OCI-LY1 (cell line): ENCODE results near the gene PDZRN3.

ENCODE experiments used
- H2AFZ ChIP-seq: fragments of 200-600 bp; sonication (generic), shearing (Covaris generic); 2 replicates; pipeline ENCODE4 v1.6.0; 2014; ENCODE audit warnings: antibody characterized with exemption, mild to moderate bottlenecking, low read length
- H3F3A ChIP-seq: fragments of 200-600 bp; sonication (generic), shearing (Covaris generic); 2 replicates; pipeline ENCODE4 v1.6.0; 2014; ENCODE audit warnings: mild to moderate bottlenecking, antibody characterized with exemption, low read length, moderate library complexity; ENCODE audit not compliant: insufficient read depth
- H3K27ac ChIP-seq: fragments of 200-600 bp; sonication (generic); 2 replicates; pipeline ENCODE4 v1.5.1; 2014; ENCODE audit warnings: low read length, mixed run types, mild to moderate bottlenecking, low read depth; ENCODE audit not compliant: poor library complexity, severe bottlenecking
- H3K27me3 ChIP-seq: fragments of 200-600 bp; sonication (generic); 2 replicates; pipeline ENCODE4 v1.6.0; 2014; ENCODE audit warnings: antibody characterized with exemption, mild to moderate bottlenecking, low read length, moderate library complexity; ENCODE audit not compliant: insufficient read depth
- H3K36me3 ChIP-seq: fragments of 200-600 bp; sonication (generic); 2 replicates; pipeline ENCODE4 v1.6.1; 2014; ENCODE audit warnings: mild to moderate bottlenecking, antibody characterized with exemption, low read length, moderate library complexity, mixed read lengths; ENCODE audit not compliant: insufficient read depth
- H3K4me1 ChIP-seq: fragments of 200-600 bp; sonication (generic); 2 replicates; pipeline ENCODE4 v1.5.1; 2014; ENCODE audit warnings: mild to moderate bottlenecking, low read length, moderate library complexity; ENCODE audit not compliant: insufficient read depth, severe bottlenecking
- H3K4me2 ChIP-seq: fragments of 200-600 bp; sonication (generic), shearing (Covaris generic); 2 replicates; pipeline ENCODE4 v1.6.1; 2014; ENCODE audit warnings: low read length
- H3K4me3 ChIP-seq: fragments of 200-600 bp; sonication (generic); 2 replicates; pipeline ENCODE4 v1.5.1; 2014; ENCODE audit warnings: low read length, low read depth, mild to moderate bottlenecking, mixed read lengths; ENCODE audit not compliant: poor library complexity, severe bottlenecking
- H3K79me2 ChIP-seq: fragments of 200-600 bp; shearing (Covaris generic); 2 replicates; pipeline ENCODE4 v1.6.1; 2016; ENCODE audit warnings: mixed run types, low read length, mixed read lengths; ENCODE audit not compliant: insufficient read depth
- H3K9ac ChIP-seq: fragments of 200-600 bp; sonication (generic), shearing (Covaris generic); 2 replicates; pipeline ENCODE4 v1.6.1; 2014; ENCODE audit warnings: mild to moderate bottlenecking, low read length, mixed read lengths
- H3K9me2 ChIP-seq: fragments of 200-600 bp; sonication (generic), shearing (Covaris generic); 2 replicates; pipeline ENCODE4 v1.6.1; 2014; ENCODE audit warnings: low read depth, mild to moderate bottlenecking, low read length, mixed read lengths
- H3K9me3 ChIP-seq: fragments of 200-600 bp; shearing (Covaris generic); 2 replicates; pipeline ENCODE4 v1.6.1; 2014; ENCODE audit warnings: low read length, mixed read lengths
- H4K20me1 ChIP-seq: fragments of 200-600 bp; sonication (generic), shearing (Covaris generic); 2 replicates; pipeline ENCODE4 v1.6.0; 2016; ENCODE audit warnings: mild to moderate bottlenecking, low read length; ENCODE audit not compliant: insufficient read depth
- CTCF ChIP-seq: fragments of 200-600 bp; sonication (generic), shearing (Covaris generic); IDR thresholded peaks from 2 replicates; pipeline ENCODE4 v1.5.1; 2017; ENCODE audit warnings: mild to moderate bottlenecking, antibody characterized with exemption, low read length, moderate library complexity, mixed read lengths
- EZH2 ChIP-seq: fragments of 200-600 bp; sonication (generic), shearing (Covaris generic); IDR thresholded peaks from 2 replicates; pipeline ENCODE4 v1.8.0; 2017; ENCODE audit warnings: borderline replicate concordance, mixed run types, mild to moderate bottlenecking, antibody characterized with exemption, low read length, moderate library complexity, mixed read lengths

Gene PDZRN3

GRCh38 chr3:73563896-73564582, 60.7 kb downstream of the PDZRN3 start:
- Histone ChIP-seq H3K9me2 (no peaks in the 10 kb centered on the region), H3K4me3 (no peak overlapping the region), H3F3A (no peaks in the 10 kb centered on the region), H3K27ac (no peak overlapping the region), H4K20me1 (no peaks in the 10 kb centered on the region), H2AFZ (no peak overlapping the region), H3K36me3 (no peaks in the 10 kb centered on the region), H3K4me2 (no peak overlapping the region), H3K9ac (no peak overlapping the region), H3K27me3 (no peaks in the 10 kb centered on the region), H3K4me1 (no peaks in the 10 kb centered on the region), H3K79me2 (no peaks in the 10 kb centered on the region), H3K9me3 (no peaks in the 10 kb centered on the region)
- TF ChIP-seq CTCF: no peak
- TF ChIP-seq EZH2: no peak

GRCh38 chr3:73561494-73561893, 63.2 kb downstream of the PDZRN3 start:
- Histone ChIP-seq H3K27ac (no peak overlapping the region), H2AFZ (no peak overlapping the region), H4K20me1 (no peaks in the 10 kb centered on the region), H3K36me3 (no peaks in the 10 kb centered on the region), H3K4me3 (no peak overlapping the region), H3F3A (no peaks in the 10 kb centered on the region), H3K4me2 (no peak overlapping the region), H3K4me1 (no peaks in the 10 kb centered on the region), H3K27me3 (no peaks in the 10 kb centered on the region), H3K9me2 (no peaks in the 10 kb centered on the region), H3K9ac (no peak overlapping the region), H3K79me2 (no peaks in the 10 kb centered on the region), H3K9me3 (no peaks in the 10 kb centered on the region)
- no peak for TF ChIP-seq EZH2
- TF ChIP-seq CTCF: no peak

GRCh38 chr3:73559749-73560148, 65.0 kb downstream of the PDZRN3 start:
- no peaks in the 10 kb centered on the region for H3K36me3 ChIP-seq
- H3K79me2 ChIP-seq: no peaks in the 10 kb centered on the region
- H3K27ac ChIP-seq: no peak overlapping the region
- no peaks in the 10 kb centered on the region for H3K27me3 ChIP-seq
- no peak for TF ChIP-seq CTCF
- TF ChIP-seq EZH2: no peak
- H3K9me2 ChIP-seq: no peaks in the 10 kb centered on the region
- no peaks in the 10 kb centered on the region for H3K4me1 ChIP-seq
- H3K4me2 ChIP-seq: no peak overlapping the region
- H3K4me3 ChIP-seq: no peak overlapping the region
- no peak overlapping the region for H3K9ac ChIP-seq
- H3F3A ChIP-seq: no peaks in the 10 kb centered on the region
- no peaks in the 10 kb centered on the region for H4K20me1 ChIP-seq
- H2AFZ ChIP-seq: no peak overlapping the region
- no peaks in the 10 kb centered on the region for H3K9me3 ChIP-seq
